Stimulated activated CD8-positive, alpha-beta memory T cell treated with anti-CD3 and anti-CD28 coated beads, Interleukin-7, amount 100 ng/mL, for 24 hours (primary cell): ENCODE measurements around the gene ATXN7.

Experiments
- DNase-seq: peaks from one replicate; pipeline ENCODE4 v3.0.0-alpha.2; 2020; ENCODE audit warnings: low read depth

Gene ATXN7, protein sequence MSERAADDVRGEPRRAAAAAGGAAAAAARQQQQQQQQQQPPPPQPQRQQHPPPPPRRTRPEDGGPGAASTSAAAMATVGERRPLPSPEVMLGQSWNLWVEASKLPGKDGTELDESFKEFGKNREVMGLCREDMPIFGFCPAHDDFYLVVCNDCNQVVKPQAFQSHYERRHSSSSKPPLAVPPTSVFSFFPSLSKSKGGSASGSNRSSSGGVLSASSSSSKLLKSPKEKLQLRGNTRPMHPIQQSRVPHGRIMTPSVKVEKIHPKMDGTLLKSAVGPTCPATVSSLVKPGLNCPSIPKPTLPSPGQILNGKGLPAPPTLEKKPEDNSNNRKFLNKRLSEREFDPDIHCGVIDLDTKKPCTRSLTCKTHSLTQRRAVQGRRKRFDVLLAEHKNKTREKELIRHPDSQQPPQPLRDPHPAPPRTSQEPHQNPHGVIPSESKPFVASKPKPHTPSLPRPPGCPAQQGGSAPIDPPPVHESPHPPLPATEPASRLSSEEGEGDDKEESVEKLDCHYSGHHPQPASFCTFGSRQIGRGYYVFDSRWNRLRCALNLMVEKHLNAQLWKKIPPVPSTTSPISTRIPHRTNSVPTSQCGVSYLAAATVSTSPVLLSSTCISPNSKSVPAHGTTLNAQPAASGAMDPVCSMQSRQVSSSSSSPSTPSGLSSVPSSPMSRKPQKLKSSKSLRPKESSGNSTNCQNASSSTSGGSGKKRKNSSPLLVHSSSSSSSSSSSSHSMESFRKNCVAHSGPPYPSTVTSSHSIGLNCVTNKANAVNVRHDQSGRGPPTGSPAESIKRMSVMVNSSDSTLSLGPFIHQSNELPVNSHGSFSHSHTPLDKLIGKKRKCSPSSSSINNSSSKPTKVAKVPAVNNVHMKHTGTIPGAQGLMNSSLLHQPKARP

DNA sequence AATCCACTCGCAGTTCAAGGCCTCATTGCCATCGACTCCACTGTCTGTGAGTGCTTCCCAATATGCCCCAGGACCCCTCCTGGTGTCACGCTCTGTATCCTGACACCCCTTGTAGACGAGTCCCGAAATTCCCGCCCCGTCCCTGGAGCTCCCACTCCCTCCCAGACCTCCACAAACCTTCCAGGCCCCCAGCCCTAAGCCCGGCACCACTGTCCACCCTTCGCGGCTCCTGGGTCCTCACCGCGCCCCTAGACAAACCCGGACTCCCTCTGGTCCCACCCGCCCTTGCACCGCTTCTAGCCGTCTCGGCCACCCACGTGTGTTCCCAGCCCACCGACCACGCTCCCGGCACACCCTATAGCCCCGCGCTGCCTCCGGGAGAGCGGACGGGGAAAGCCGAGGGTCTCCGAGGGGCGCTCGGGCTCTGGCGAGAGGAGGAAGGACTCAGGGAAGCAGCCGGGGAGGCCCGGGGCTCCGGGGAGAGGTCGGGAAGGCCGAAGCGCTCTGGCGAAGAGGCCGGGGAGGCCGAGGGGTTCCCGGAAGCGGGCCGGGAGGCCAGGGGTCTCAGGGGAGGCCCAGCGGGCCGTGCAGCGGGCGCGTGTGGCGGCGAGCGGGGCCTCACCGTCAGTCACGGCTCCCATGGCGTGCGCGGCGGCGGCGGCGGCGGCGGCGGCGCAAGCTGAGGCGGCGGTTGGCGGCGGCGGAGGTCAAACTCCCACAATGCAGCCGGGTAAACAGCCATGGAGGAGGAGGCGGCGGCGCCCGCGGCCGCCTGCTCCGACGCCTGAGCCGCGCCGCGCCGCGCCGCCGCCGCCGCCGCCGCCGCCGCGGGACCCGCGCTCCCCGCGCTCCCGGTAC lies at the start of gene ATXN7, which contains the start of gene THOC7:
Gene ATXN7 (plus strand): TSS at position 718 of the 858 bp plus-strand sequence. CDS start 48,732 bp downstream, outside the sequence.
Gene THOC7 (minus strand): TSS at position 656 of the 858 bp plus-strand sequence. CDS start 15 bp downstream, at position 641.
- DNase-seq = peak; percentile 26

DNA sequence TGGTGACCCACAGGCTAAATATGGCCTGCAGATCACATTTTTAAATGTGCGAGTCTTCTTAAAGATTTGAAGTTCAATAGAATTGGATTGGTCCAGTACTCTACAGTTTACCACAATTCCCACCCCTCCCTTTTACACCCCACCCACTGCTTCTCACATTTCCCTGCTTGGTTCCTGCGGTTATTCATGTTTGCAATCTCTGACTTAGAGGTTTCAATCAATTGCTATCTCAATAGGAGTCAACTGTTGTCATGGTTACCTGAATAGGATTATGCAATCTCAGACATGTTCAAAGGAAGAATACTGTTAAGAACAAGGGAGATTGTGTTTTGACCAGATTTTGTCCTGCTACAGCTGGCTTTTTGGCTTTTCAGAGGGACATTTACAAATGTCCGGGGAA lies 49.4 kb upstream of the ATXN7 start:
- DNase-seq = no peak

DNA sequence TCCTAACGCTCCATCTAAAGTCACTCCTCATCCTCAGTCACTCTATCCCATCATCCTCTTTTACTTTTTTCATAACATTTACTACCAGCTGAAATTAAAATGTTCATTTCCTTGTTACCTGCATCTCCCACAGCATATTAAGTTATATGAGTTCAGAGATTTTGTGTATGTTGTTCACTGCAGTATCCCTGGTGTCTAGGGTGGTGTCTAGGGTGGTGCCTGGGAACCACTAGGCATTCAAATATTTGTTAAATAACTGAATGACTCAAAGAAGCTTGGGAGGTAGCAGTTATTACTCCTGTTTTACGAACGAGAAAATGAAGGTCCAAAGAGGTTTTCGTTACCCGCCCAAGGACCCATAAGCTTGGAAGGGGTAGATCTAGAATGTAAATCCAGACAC lies 46.4 kb upstream of the ATXN7 start:
- DNase-seq = no peak

DNA sequence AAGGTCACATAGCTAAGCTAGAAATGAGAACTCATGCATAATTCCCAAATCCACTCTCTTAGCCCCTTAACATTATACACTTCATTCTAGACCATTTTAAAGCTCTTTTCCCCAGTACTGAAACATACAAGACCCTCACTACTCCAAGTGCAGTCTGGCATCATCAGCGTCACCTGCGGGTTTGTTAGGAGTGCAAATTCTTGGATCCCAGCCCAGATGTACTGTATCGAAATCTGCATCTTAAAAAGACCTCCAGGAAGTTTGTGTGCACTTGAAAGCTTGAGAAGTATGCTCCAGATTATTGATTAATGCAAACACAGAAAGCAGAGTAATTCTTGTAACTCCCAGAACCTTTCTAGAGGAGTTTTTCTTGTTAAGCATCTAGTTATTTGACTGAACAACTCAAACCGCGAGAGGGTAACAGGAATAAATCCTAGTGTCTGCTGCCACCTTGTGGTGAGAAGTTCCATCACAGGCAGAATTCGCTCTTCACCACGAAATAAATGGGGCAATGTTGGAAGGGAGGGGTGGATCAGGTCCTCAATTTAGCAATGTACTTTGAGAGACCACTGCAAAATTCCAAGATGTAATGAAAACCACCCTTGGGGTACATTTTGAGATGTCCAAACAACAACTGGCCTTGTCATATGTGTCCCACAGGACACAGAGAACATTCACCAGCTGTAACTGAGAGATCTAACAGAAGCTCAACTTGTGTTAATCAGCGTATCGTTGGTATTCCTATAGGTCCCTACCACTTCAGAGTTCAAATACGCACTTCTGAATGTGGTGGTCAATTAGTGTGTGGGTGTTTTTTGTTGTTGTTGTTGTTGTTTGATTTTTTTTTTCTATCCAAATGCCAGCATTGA lies 45.2 kb upstream of the ATXN7 start:
- DNase-seq = peak; percentile 9

DNA sequence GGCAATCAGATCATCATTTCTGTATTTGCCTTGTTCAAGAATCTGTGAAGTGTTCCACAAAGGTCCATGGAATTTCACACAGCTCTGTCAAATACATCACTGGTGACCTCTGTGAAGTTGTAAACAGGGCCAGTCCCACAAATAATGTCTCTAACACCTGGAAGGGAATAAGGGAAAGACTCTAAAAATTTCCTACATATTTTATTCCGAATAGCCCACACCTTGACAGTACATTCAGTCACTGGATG lies 44.6 kb upstream of the ATXN7 start, which contains the start of gene C3orf49:
Gene C3orf49 (plus strand): TSS at position 149 of the 248 bp plus-strand sequence. CDS start 173 bp downstream, outside the sequence.
- no peak for DNase-seq

DNA sequence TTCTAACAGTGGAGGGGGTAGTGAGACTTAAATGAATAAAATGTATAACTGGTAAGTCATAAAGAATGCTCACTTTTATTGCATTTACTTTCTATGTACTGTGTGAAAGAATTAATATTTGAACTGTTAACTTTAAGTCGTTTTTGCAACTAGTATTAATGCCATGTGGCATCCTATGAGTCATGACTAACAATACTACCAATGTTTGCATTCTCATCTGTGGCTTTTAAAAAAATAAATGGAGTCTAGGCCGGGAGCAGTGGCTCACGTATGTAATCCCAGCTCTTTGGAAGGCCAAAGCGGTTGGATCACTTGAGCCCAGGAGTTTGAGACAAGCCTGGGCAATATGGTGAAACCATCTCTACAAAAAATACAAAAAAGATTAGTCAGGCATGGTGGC lies 39.4 kb upstream of the ATXN7 start:
- no peak for DNase-seq

DNA sequence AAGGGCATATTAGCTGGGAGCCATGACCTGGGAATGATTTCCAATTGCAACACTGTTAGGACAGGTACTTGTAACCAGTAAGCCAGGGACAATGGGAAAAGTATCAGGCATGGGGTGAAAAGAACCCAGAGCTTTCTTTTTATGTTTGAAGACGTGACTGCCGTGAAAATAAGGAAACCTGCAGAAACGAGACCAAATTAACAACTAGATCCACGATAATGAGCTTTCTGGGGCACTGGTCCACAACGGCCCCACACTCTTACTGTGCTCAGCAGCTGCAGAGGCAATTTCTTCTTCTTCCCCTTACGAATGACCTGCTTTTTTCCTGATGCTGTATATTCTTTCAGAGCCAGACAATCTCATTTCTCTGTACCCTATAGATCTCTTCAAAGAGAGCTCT lies 33.1 kb upstream of the ATXN7 start:
- no peak for DNase-seq

DNA sequence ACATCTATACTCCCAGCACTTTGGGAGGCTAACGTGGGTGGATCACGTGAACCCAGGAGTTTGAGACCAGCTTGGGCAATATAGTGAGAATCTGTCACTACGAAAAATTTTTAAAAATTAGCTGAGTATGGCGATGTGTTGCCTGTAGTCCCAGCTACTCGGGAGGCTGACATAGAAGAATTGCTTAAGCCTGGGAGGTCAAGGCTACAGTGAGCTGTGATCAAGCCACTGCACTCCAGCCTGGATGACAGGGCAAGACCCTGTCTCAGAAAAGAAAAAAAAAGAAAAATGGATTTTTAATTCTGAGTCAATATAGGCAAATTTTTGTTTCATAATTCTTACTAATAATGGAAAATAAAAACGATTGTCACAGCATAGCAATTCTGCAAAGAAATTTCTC lies 31.3 kb upstream of the ATXN7 start:
- DNase-seq = no peak

DNA sequence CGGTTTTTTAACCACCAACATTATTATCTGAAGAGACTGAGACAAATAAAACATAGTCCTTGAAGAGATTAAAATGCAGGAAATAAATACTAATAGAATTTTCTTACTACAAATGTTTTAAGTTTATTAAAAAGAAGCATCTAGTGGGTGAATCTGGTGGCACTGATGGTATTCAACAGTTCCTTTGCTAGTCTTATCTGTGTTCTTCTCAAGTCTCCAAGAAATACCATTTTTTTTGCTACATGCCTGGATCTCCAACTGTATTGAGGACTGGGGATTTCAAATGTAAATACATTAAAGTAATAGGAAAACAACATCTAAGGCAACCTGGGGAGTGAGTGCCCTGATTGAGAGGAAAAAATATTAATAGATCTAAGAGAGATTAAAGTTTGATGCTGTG lies 22.0 kb upstream of the ATXN7 start:
- no peak for DNase-seq

DNA sequence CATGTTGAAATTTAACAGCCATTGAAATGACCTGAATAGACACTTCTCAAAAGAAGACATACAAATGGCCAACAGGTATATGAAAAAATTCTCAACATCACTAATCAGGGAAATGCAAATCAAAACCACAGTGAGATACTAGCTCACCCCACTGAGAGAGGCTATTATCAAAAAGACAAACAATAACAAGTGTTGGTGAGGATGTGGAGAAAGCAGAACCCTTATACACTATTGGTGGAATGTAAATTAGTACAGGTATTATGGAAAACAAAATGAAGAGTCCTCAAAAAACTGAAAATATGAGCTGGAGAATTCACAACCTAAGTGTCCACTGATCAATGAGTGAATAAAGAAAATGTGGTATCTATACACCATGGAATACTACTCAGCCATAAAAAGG lies 21.5 kb upstream of the ATXN7 start:
- DNase-seq = no peak

DNA sequence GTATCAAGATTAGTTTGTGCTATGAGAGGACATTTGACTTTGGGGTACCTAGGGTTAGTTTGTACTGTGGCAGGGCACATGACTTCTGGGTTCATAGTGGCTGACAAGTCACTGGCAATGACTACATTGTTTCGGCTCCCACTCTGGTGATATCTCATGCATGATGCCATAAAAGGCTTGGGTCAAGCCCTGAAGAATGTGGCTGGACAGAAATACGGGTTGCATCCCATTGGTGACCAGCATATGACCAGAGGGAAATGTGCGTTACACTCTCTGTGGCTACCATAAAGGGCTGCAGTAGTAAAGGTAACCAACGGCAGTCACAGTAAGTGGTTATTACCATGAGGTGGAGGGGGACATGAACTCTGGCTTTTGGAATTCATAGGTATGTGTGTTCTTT lies 18.5 kb upstream of the ATXN7 start:
- no peak for DNase-seq

DNA sequence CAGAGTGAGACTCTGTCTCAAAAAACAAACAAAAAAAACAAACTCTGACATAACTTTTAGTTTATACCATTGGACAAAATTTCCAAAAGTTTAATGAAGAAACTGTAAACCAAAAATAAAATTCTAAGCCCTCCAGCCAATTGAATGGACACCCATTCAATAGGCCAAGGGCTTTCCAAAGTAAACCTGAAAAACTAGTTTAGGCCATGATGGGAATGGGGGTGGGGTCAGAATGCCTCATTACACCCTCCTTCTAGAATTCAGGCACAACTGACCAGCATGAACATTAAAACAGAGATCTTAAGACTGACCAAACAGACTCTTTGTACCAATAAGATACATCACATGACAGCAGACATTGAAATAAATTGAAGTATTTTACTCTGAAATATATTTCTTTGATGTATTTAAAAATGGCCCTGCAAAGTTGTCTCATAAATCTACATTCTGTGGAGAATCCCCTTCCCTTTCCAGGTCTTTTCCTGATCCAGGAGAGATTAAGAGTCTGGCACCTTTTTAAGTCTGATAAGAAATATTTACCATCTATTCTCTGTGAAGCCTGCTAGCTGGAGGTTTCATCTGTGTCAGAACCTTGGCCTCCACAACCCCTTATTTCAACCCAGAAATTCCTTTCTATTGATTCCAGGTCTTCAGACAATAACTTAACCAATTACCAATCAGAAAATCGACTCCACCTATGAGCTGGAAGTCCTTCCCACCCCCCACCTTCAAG lies 15.8 kb upstream of the ATXN7 start:
- no peak for DNase-seq

DNA sequence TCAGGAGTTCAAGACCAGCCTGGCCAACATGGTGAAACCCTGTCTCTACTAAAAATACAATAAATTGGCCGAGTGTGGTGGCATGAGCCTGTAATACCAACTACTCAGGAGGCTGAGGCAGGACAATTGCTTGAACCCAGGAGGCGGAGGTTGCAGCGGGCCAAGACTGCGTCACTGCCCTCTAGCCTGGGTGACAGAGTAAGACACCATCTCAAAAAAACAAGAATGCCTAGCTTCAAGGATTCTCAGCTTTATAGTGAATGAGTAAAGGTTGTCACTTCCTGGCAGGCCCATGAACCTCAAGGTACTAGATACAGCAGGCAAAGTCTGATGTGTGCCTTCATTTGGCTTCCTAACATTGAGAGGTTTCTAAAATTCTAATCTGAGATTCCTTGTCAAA lies 14.5 kb upstream of the ATXN7 start:
- no peak for DNase-seq

DNA sequence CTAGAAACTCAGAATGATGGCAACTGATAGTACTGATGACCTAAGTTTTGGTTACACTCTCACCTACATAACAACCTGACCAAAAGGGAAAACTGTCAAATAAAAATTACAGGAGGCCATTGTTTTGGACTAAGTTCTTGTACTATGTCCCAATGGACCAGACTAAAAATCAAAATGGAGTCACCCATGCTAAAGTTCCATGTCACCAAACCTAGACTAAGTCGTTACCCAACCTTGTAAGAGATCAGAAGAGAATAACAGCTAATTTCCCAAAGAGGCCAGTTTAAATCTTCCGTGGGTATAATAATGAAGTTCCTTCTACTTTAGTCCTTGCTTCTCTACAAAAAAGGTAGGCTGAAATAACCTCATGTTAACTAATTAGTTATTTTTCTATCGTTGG lies 12.4 kb upstream of the ATXN7 start:
- DNase-seq = no peak

DNA sequence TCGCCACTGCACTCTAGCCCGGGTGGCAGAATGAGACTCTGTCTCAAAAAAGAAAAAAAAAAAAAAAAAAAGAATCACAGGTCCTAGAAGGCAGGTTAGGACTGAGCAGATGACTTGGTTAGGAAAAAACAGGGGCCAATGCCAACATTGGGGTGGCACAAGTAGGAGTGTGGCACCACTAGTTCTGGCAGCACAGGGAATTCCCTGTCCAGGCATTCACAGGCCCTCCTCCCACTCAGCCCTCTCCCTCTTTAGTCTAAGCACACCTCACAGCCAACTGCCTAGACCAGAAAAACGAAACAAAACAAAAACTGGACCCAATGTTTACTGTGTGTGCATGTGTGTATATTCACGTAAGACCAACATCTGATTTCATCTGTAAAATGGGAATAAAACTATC lies 10.6 kb upstream of the ATXN7 start:
- DNase-seq = no peak

DNA sequence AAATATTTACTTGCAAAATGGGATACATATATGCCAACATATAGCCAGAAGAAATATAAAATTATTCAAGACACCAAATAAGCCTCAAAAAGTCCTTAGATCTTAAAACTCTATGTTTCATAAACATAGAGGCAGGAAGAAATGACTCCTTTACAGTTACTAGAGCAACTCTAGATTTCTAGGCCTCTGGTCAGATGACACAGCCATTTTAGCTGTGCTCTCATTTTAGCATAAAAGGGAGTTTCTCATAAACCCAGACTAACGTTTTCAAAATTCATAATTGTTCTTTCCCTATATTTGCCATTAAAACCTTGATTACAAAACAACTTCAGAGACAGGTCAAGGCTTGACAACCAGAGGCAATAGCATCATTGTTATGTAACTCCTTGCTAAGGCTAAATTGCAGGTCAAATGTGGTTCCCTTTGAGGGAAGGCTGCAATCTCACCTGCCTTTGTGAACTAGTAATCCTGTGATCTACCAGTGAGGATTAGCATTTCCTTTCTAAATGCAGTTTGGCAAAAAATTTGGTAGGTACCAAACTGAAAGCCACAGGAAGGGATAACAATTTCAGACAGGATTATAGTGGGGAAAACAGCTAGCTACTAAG lies 8.2 kb upstream of the ATXN7 start:
- DNase-seq = no peak

DNA sequence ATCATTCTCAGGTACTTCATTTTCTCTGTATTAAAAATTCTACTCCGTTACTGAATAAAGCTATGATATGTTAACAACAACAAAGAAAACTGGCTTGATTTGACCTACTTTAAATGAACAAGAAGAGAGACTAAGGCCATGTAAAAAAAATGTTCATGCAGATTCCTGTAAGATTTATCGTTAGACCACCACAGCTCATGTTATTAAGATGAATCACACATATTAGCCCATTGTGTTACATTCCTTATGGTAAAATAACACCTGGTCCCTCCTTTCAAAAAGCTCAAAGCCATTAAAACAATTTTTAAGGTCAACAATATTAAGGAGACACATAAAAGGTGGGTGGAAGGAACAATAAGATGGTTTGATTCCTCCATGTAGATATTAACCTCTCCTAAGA lies 6.4 kb upstream of the ATXN7 start:
- no peak for DNase-seq

DNA sequence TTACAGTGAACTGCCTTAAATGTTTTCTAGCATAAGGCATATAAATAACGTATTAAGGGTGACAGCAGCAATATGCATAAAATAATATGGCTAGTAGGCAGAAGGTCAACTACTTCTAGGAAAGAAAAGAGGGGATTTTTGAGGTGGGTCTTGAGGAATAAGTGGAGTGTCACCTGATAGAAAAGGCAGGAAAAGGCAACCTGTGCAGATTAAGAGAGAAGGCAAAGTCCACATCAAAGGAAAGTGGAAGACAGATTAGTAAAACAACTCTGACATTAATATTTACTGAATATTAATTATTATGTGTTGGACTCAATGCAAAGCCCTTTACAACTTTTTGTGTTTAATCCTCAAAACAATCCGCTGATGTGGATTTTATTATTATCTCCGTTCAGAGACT lies 2.9 kb upstream of the ATXN7 start:
- DNase-seq = no peak

DNA sequence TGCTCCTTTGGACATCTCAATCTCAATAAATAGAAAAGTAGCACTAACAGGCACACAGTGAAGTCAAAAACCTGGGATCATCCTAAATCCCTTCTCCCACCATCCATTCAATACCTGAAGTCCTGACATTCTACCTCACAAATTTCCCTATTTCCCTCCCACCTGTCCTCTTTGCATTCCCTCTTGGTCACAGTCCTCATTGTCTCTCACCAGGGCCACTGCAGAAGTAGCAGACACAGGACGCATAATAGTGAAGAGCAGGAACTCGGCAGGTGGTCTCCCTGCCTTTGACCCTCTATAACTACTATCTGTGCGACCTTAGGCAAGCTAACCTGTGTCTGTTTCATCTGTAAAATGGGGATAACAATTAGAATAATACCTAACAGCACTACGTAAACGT lies 2.4 kb upstream of the ATXN7 start:
- DNase-seq = no peak

DNA sequence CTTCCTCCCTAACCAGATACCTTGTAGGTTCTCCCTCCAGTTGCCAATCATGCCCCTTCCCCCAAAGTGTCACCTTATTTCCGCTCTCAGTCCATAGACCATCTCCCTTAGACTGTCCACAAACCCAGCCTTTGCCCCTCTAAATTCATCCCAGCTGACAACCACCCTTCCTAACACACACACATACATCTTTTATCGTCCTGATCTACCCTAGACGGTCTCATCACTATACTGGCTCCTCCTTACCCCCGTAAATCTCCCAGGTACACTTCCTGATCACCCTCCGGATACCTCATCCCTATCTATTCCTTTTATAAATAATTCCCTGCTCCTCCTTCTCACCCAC lies 890 bp upstream of the ATXN7 start:
- DNase-seq = no peak
